ENCODE measurements around the gene FAM53B.

FAM53B gene

GRCh38 chr10:124573726-124574455 is 170.3 kb downstream of the FAM53B start:
- no peak for FAIRE-seq

GRCh38 chr10:124572751-124573150 is 171.4 kb downstream of the FAM53B start:
- FAIRE-seq: no peak

DNA sequence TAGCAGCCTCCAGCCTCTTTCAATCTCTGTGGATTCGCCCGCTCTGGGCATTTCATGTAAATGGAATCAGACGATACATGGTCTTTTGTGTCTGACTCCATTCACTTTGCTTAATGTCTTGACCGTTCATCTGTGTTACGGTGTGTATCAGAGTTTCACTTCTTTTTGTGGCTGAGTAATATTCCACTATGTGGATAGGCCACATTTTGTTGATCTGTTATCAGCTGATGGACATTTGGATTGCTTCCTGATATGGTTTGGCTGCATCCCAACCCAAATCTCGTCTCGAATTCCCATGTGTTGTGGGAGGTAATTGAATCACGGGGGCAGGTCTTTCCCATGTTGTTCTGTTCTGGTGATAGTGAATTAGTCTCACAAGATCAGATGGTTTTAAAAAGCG is 173.5 kb downstream of the FAM53B start:
- no peak for FAIRE-seq

DNA sequence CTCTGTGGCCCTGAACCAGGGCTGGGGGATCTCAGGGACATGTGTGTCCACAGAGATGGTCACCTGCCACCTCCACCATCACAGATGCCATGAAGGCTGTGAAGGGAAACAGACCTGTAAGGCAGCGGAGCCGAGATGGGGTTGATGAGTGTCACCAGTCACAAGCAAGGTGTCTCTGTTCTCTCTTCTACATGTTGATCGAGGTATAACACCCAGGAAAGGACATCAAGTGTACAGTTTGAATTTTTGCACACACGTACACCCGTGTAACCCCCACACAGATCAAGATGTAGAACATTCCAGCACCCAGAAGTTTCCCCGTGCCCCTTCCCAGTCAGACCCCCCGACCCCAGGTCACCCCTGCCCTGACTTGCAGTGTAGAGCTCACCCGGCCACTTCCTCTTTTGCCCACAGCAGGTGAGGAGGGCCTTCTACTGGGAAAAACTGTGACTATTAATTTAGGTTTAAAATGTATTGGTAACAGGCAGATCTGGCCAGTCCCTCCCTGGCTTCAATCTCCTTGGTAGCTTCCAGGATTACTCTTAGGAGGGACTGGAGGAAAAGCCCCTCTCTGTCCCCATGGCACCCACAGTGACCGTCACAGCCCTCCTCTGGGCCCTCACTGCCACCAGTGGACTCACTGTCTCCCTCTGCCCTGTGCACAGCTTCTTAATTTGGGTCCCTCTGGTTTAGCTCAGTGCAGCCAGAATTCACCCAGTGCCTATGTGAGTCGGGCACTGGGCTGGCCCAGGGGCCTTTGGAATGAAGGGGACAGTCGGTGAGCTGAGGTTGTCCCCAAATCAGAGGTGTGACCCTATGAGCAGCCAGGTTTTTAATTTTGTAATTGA is 174.3 kb downstream of the FAM53B start:
- FAIRE-seq: no peak

Measured in colon (tissue), 2 donors.